ENCODE data around the gene PLEKHG2. TPM values are rescaled to one million over a fixed set of nuclear protein-coding genes. Genes with fewer than 3 reads are reported as not detected.

PLEKHG2 gene
- total and polyA plus RNA-seq, 9 of the 15 experiments (the other 6 are each of a cell fraction or from before 2014, with no cell fraction given), result 0.98 to 45.7 (median 9.8) TPM

- no peak for TF ChIP-seq CHD7 (IDR thresholded peaks at IDR 0.05; ENCODE audit: low read depth, low read length)
- TF ChIP-seq FIP1L1 (IDR thresholded peaks at IDR 0.05; ENCODE audit: low read depth, low read length, poor library complexity, severe bottlenecking), result peak; percentile 72
- TF ChIP-seq ZNF518B (CRISPR knock-in tag; IDR thresholded peaks at IDR 0.05), result no peak
- TF ChIP-seq CUX1 (CRISPR knock-in tag; IDR thresholded peaks at IDR 0.05), result no peak
- no peak; the same call in 1 of the 2 replicates for TF ChIP-seq PHB2 (IDR thresholded peaks at IDR 0.05; ENCODE audit: low read depth)
Measured at GRCh38 chr19:39435499-39436349, 23.3 kb downstream of the PLEKHG2 start, which contains the start of gene RPS16 (continued).
